GM21390 (cell line): Measurements from ENCODE around the gene LMAN2.

ENCODE experiments used
- ATAC-seq: cut with Tn5 transposase; IDR thresholded peaks from one replicate; pipeline ENCODE4 v1.9.1; 2021; ENCODE audit not compliant: unreplicated experiment

LMAN2 gene

GRCh38 chr5:177329883-177330282 lies 21.6 kb downstream of the LMAN2 start:
- ATAC-seq: no peak

GRCh38 chr5:177328545-177329231 lies 22.8 kb downstream of the LMAN2 start:
- ATAC-seq: no peak

- no peak for ATAC-seq
Measured at GRCh38 chr5:177327539-177328522, 23.6 kb downstream of the LMAN2 start.

- no peak for ATAC-seq
Measured at GRCh38 chr5:177325868-177326381, 25.5 kb downstream of the LMAN2 start.

- ATAC-seq: no peak
Measured at GRCh38 chr5:177320879-177321278, 30.6 kb downstream of the LMAN2 start.

- no peak for ATAC-seq
Measured at GRCh38 chr5:177319913-177320588, 31.4 kb downstream of the LMAN2 start.

GRCh38 chr5:177317959-177318377 lies 33.5 kb downstream of the LMAN2 start:
- ATAC-seq: no peak

- ATAC-seq: no peak
Measured at GRCh38 chr5:177316005-177316404, 35.5 kb downstream of the LMAN2 start.

- no peak for ATAC-seq
Measured at GRCh38 chr5:177315411-177315810, 36.1 kb downstream of the LMAN2 start.

- no peak for ATAC-seq
Measured at GRCh38 chr5:177314376-177315342, 36.8 kb downstream of the LMAN2 start.

GRCh38 chr5:177313561-177314259 lies 37.8 kb downstream of the LMAN2 start:
- no peak for ATAC-seq

- peak; percentile 24 for ATAC-seq
Measured at GRCh38 chr5:177312649-177313181, 38.8 kb downstream of the LMAN2 start.

GRCh38 chr5:177311723-177312648 lies 39.5 kb downstream of the LMAN2 start, which contains the start of gene MXD3:
TSS of gene MXD3 (minus strand) at chr5:177311898. CDS start at chr5:177311830, 68 bp downstream.
- peak; percentile 65 for ATAC-seq

GRCh38 chr5:177311392-177311722 lies 40.1 kb downstream of the LMAN2 start:
- no peak for ATAC-seq

GRCh38 chr5:177310757-177311391 lies 40.6 kb downstream of the LMAN2 start:
- ATAC-seq: peak; percentile 36

GRCh38 chr5:177310332-177310731 lies 41.1 kb downstream of the LMAN2 start:
- no peak for ATAC-seq

GRCh38 chr5:177309351-177310191 lies 41.9 kb downstream of the LMAN2 start:
- no peak for ATAC-seq
